Sigmoid colon (tissue), 7 donors: ENCODE measurements around the gene ALDH3B1. TPM values are rescaled to one million over a fixed set of nuclear protein-coding genes. Genes with fewer than 3 reads are reported as not detected.
A peak's percentile ranks its signal among the peaks of the same experiment; 100 is the strongest.

ENCODE experiments used
- DNase-seq: peaks from one replicate; pipeline ENCODE4 v3.0.0-alpha.2; 2019
- H3K27ac ChIP-seq, 4 donors: fragments of 200-600 bp; sonication (generic); one replicate each; pipeline ENCODE4 v1.5.1; 2016 to 2019; ENCODE audit warnings: mild to moderate bottlenecking in 1 of 4
- H3K27me3 ChIP-seq, 3 donors: fragments of 200-600 bp; sonication (generic); one replicate each; pipeline ENCODE4 v1.5.1; 2019; ENCODE audit warnings: mild to moderate bottlenecking in 1 of 3
- H3K36me3 ChIP-seq, 4 donors: fragments of 200-600 bp; sonication (generic); one replicate each; pipeline ENCODE4 v1.5.1; 2016 to 2019
- H3K4me1 ChIP-seq, 4 donors: fragments of 200-600 bp; sonication (generic); one replicate each; pipeline ENCODE4 v1.5.1; 2017 to 2019
- H3K4me3 ChIP-seq, 4 donors: fragments of 200-600 bp; sonication (generic); one replicate each; pipeline ENCODE4 v1.5.1; 2017 to 2019; ENCODE audit warnings: mild to moderate bottlenecking in 2 of 4, moderate library complexity in 1 of 4
- H3K9me3 ChIP-seq, 4 donors: fragments of 200-600 bp in 3 of 4; sonication (generic) in 3 of 4; one replicate each; pipeline versions ENCODE4 v1.5.1 to v1.6.1; 2013 to 2019
- EP300 ChIP-seq, 4 donors: sonication (generic); formaldehyde crosslinking; IDR thresholded peaks; one replicate each; pipeline ENCODE4 v1.6.1; 2017; ENCODE audit warnings: antibody characterized with exemption in 4 of 4
- POLR2A ChIP-seq, 2 donors: fragments of 450-650 bp; IDR thresholded peaks; one replicate each; pipeline ENCODE4 v1.6.1; 2016; ENCODE audit warnings: antibody characterized with exemption in 2 of 2, mild to moderate bottlenecking in 2 of 2, moderate library complexity in 2 of 2
- POLR2AphosphoS5 ChIP-seq, 4 donors: sonication (generic); formaldehyde crosslinking; IDR thresholded peaks; one replicate each; pipeline ENCODE4 v1.6.1; 2017; ENCODE audit warnings: antibody characterized with exemption in 4 of 4
- WGBS, 2 donors: extraction: QIAGEN DNeasy Blood & Tissue Kit; methylation state at CpG; one replicate each; pipeline ENCODE4 v1.1.7; 2013; 5-methylcytosine and 5-hydroxymethylcytosine counted together
- intact Hi-C: fragments of 100-400 bp; cut with DNase I; formaldehyde crosslinking; loops from one replicate; pipeline ENCODE4 v1.15.1; 2023
- polyA plus RNA-seq, 3 donors: library from polyadenylated mRNA; stranded (reverse); fragments of 200-250 nt; gene quantifications; one replicate each; pipeline ENCODE4 v1.2.3, GENCODE V29; 2013
- total RNA-seq, 4 donors: library from RNA; depleted of rRNA; stranded (reverse); fragments of >200 nt; gene quantifications; one replicate each; pipeline ENCODE4 v1.1.0, GENCODE V29; 2016
- TF ChIP-seq, protein P1 (sequence below), 4 experiments: fragments of 450-650 bp in 3 of 4; fragments of 200-600 bp in 1 of 4; IDR thresholded peaks; one replicate each; pipeline ENCODE4 v1.5.1; 2016 to 2019; ENCODE audit warnings: antibody characterized with exemption in 4 of 4, mild to moderate bottlenecking in 3 of 4, moderate library complexity in 2 of 4
- donor health status: healthy with polysubstance abuse.
- donor health status: Bipolar disorder and iron deficiency.
- donor health status: healthy.

Gene ALDH3B1
- total and polyA plus RNA-seq, 7 donors: 6.2 to 14.7 (median 10.9) TPM

DNA sequence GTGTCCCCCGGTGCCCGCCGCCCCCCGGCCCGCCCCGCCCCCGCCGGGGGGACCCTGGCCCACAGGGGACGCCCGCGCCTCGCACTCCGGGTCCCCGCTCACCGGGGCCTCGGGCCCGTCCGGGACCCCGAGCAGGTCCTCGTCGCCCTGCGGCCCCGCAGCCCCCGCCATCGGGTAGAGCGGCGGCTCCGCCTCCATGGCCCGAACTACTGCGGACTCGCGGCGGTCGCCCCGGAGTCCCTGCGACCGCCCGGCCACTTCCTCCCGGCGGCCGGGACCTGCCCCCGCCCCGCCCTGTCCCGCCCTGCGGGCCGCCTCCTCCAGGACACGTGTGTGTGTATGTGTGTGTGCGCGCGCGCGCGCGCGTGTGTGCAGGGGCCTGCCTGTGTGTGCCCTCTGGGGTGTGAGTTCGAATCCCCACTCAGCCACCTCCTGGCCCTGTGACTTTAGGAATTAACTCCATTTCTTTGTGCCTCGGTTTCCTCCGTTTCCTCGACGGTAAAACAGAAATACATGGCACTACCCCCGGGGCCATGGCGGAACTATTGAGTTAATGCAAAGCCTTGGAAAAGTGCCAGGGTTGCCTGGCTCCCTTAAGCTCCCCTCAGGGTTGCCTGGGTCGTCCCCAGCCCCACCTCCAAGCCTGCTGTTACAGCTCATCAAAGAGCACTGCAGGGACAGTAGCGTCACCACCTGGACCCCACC, 6.1 kb upstream of the ALDH3B1 start, which contains the start of gene UNC93B1:
Gene UNC93B1, minus strand, starts transcription at position 252 of the 705 bp plus-strand sequence. Its CDS starts 54 bp downstream, at position 198.
- Histone ChIP-seq H3K27me3 (no peaks in the 10 kb centered on the region), H3K27ac (peak within 1 kb of the TSS; percentile 56 to 79 (median 76)), H3K36me3 (no peaks in the 10 kb centered on the region), H3K9me3 (no peaks in the 10 kb centered on the region), H3K4me3 (peak within 1 kb of the TSS; percentile 39 to 81 (median 68)), H3K4me1 (peaks cover 0 to 18% (median 13%) of the 10 kb centered on the region in 4 donors)
- TF ChIP-seq POLR2AphosphoS5 (IDR thresholded peaks at IDR 0.05) (peak in 3 of 4 donors; percentile 49 to 65 (median 62)), EP300 (IDR thresholded peaks at IDR 0.05) (no peak)
- DNase-seq: peak; percentile 94
- intact Hi-C loops: loop anchor here (10.0 kb wide), 1 partner anchor 201 kb away; no protein-coding TSS in a partner anchor
- 2 to 4% methylated on average over 64 of the region's 64 CpGs for WGBS, 2 donors

DNA sequence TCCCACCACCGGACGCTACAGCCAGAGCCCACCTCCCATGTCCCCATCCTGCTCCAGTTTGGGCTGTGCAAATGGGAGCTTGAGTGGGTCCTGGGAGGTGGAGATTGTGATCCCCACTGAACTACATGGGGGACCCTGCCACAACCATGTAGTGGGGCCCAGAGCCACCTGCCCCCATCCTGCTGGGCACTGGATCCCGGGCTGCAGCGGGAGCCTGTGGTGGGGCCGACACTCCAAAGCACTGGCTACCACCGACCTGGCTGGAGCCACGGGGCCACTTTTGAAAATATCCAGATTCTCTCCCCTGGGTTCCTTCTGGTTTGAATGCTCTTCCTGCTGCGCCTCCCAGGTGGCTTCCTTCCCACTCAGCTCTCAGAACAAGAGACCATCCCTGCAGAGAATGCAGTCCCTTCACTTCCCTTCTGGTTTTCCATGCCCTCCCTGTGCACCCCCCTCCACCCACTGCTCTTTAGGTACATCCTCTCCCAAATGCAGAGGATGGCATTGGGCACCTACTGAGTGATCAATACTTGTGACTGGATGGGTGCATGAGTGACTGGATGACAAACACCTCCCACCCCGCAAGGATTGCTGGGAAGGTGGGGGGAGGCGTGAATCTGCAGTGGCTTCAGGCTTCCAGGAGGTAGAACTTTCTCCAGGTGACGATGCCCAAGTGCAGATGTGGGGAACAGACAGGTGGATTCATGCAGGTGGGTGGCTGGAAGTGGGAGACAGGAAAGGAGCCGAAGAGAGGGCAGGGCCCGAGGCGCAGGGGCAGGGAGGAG, 5.4 kb upstream of the ALDH3B1 start:
- TF ChIP-seq, protein P1, sequence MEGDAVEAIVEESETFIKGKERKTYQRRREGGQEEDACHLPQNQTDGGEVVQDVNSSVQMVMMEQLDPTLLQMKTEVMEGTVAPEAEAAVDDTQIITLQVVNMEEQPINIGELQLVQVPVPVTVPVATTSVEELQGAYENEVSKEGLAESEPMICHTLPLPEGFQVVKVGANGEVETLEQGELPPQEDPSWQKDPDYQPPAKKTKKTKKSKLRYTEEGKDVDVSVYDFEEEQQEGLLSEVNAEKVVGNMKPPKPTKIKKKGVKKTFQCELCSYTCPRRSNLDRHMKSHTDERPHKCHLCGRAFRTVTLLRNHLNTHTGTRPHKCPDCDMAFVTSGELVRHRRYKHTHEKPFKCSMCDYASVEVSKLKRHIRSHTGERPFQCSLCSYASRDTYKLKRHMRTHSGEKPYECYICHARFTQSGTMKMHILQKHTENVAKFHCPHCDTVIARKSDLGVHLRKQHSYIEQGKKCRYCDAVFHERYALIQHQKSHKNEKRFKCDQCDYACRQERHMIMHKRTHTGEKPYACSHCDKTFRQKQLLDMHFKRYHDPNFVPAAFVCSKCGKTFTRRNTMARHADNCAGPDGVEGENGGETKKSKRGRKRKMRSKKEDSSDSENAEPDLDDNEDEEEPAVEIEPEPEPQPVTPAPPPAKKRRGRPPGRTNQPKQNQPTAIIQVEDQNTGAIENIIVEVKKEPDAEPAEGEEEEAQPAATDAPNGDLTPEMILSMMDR (IDR thresholded peaks at IDR 0.05): no peak
- TF ChIP-seq POLR2A (IDR thresholded peaks at IDR 0.05) (no peak), POLR2AphosphoS5 (IDR thresholded peaks at IDR 0.05) (no peak), EP300 (IDR thresholded peaks at IDR 0.05) (no peak)
- Histone ChIP-seq H3K4me1 (peaks cover 0 to 26% (median 19%) of the 10 kb centered on the region in 4 donors), H3K27ac (peak overlapping the region in 2 of 4 donors; percentile 75 to 79), H3K36me3 (no peaks in the 10 kb centered on the region), H3K27me3 (no peaks in the 10 kb centered on the region), H3K4me3 (peak overlapping the region in 2 of 4 donors; percentile 76 to 81), H3K9me3 (no peaks in the 10 kb centered on the region)
- 74 to 83% methylated on average over 14 of the region's 14 CpGs for WGBS, 2 donors
- DNase-seq: no peak
- intact Hi-C loops: loop anchor here (10.0 kb wide), 1 partner anchor 200 kb away; no protein-coding TSS in a partner anchor

DNA sequence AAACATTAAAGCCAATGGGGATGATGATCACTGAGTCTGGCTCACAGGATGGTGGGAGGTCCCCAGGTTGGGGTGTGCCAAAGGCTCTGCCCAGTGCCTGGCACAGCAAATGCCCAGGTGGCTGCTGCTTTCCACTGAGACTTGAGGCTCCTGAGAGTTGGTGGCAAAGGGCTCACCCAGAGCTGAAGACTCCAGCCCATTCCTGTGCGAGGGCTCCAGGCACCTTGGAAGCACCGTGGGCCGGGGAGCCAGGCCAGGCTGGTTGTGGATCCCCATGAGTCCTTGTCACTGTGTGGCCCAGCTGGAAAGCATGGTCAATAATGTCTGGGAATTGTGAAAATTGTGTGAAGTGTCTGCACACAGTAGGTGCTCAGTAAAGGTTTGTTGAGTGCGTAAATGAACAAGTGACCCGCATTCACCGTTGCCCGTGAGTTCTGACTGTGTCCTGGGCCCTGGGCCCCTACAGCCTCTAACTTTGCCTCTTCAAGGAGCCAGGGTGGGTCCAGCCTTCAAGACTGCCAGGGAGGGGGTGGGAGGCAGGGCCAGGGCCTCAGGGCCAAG, 3.4 kb upstream of the ALDH3B1 start:
- Histone ChIP-seq H3K4me1 (peaks cover 0 to 45% (median 38%) of the 10 kb centered on the region in 4 donors), H3K27me3 (no peaks in the 10 kb centered on the region), H3K9me3 (no peaks in the 10 kb centered on the region), H3K27ac (no peak overlapping the region), H3K4me3 (no peak overlapping the region), H3K36me3 (no peaks in the 10 kb centered on the region)
- no peak for DNase-seq
- no peak for TF ChIP-seq POLR2AphosphoS5 (IDR thresholded peaks at IDR 0.05)
- no peak for TF ChIP-seq EP300 (IDR thresholded peaks at IDR 0.05)
- TF ChIP-seq, protein P1 (IDR thresholded peaks at IDR 0.05): no peak
- no peak for TF ChIP-seq POLR2A (IDR thresholded peaks at IDR 0.05)
- intact Hi-C loops: loop anchor here (10.0 kb wide), 1 partner anchor 198 kb away; no protein-coding TSS in a partner anchor
- WGBS, 2 donors: 96 to 97% methylated on average over 7 of the region's 7 CpGs

DNA sequence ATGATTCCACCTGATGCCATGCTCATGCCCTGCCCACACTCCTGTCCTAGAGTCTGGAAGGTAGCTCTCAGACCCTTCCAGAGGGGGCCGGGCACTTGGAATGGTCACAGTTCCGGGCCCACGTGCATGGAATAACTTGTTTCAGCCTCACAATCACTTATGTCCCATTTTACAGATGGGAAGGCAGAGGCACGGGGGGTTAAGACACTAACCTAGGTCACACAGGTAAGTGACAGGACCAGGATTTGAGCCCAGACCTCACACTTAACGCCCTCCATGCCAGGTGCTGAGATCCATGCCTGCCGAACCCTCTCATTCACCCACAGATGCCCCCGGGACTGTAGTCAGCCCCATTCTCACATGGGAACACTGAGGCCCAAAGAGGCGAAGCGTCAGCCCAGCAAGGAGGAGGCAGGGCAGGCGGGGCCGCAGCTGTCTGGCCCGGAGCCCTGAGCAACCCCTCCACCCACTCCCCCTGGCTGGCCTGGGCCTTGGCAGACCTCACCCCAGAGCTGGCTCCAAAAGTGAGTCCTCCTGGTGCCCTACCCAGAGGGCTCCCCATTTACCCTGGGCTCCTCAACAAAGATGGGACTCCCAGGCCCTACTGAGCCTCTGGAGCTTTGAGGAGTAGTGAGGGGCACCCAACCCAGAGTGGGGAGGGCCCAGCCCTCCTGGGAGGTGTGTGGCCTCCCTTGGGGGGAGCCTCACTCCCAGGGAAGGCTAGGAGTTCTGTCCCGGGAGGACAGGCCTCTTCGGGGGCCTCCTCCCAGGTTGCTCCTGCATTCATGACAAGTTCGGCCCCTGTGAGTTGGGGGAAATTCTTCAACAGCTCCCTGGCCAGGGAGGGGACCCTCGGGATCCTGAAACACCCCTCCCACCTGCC, 2.4 kb upstream of the ALDH3B1 start:
- 68 to 86% methylated on average over 16 of the region's 16 CpGs for WGBS, 2 donors
- Histone ChIP-seq H3K4me1 (peaks cover 0 to 56% (median 45%) of the 10 kb centered on the region in 4 donors), H3K9me3 (no peaks in the 10 kb centered on the region), H3K4me3 (no peak overlapping the region), H3K36me3 (no peaks in the 10 kb centered on the region), H3K27ac (peak overlapping the region in 1 of 4 donors; percentile 93), H3K27me3 (no peaks in the 10 kb centered on the region)
- TF ChIP-seq, protein P1 (IDR thresholded peaks at IDR 0.05): no peak
- TF ChIP-seq EP300 (IDR thresholded peaks at IDR 0.05) (no peak), POLR2AphosphoS5 (IDR thresholded peaks at IDR 0.05) (no peak), POLR2A (IDR thresholded peaks at IDR 0.05) (no peak)
- intact Hi-C loops: loop anchor here (10.0 kb wide), 1 partner anchor 197 kb away; no protein-coding TSS in a partner anchor
- peak; percentile 64 for DNase-seq
